ENCODE data around the gene ETHE1. TPM values are rescaled to one million over a fixed set of nuclear protein-coding genes. Genes with fewer than 3 reads are reported as not detected.

ETHE1 gene
- polyA plus RNA-seq, 1 experiment, result 104 TPM

- H3K27ac ChIP-seq (ENCODE audit: low read depth, low read length), result no peak overlapping the region
- H3K4me3 ChIP-seq (ENCODE audit: low read depth, low read length), result no peak overlapping the region
- no peak for TF ChIP-seq CTCF (IDR thresholded peaks at IDR 0.05; ENCODE audit: low read depth, low read length)
- H3K27me3 ChIP-seq (ENCODE audit: control insufficient read depth, insufficient read depth, low read length), result no peaks in the 10 kb centered on the region
- ChIA-PET POLR2A (no interaction called here), CTCF (interaction anchor here (0.6 to 2.6 kb wide), 2 partner anchors 22 to 65 kb away, joined by 3 to 10 read pairs; partner anchors contain the start of gene ZNF575)
- H3K9me3 ChIP-seq (ENCODE audit: control insufficient read depth, insufficient read depth, low read length), result no peaks in the 10 kb centered on the region
- DNase-seq (ENCODE audit: low read depth, low spot score), result no peak
Observed at GRCh38 chr19:43511324-43511723, 15.7 kb downstream of the ETHE1 start.

- Histone ChIP-seq H3K27me3 (ENCODE audit: control insufficient read depth, insufficient read depth, low read length) (no peaks in the 10 kb centered on the region), H3K9me3 (ENCODE audit: control insufficient read depth, insufficient read depth, low read length) (no peaks in the 10 kb centered on the region), H3K4me3 (ENCODE audit: low read depth, low read length) (no peak overlapping the region), H3K27ac (ENCODE audit: low read depth, low read length) (no peak overlapping the region)
- CTCF ChIA-PET, result interaction anchor here (1.0 to 2.6 kb wide), 3 partner anchors 9 to 78 kb away, joined by 4 to 10 read pairs (median 5); no protein-coding TSS in a partner anchor
- POLR2A ChIA-PET, result interaction anchor here (0.6 to 0.7 kb wide), 3 partner anchors 14 to 63 kb away, joined by 3 to 8 read pairs (median 4); no protein-coding TSS in a partner anchor
- TF ChIP-seq CTCF (IDR thresholded peaks at IDR 0.05; ENCODE audit: low read depth, low read length), result no peak
- no peak for DNase-seq (ENCODE audit: low read depth, low spot score)
Observed at GRCh38 chr19:43510713-43511112, 16.3 kb downstream of the ETHE1 start.

GRCh38 chr19:43507880-43508279, 19.1 kb downstream of the ETHE1 start:
- CTCF ChIA-PET, result interaction anchor here (1.3 kb wide), 1 partner anchor 12 kb away, joined by 7 read pairs; no protein-coding TSS in a partner anchor
- Histone ChIP-seq H3K4me3 (ENCODE audit: low read depth, low read length) (no peak overlapping the region), H3K27ac (ENCODE audit: low read depth, low read length) (no peak overlapping the region), H3K27me3 (ENCODE audit: control insufficient read depth, insufficient read depth, low read length) (no peaks in the 10 kb centered on the region), H3K9me3 (ENCODE audit: control insufficient read depth, insufficient read depth, low read length) (no peaks in the 10 kb centered on the region)
- no peak for DNase-seq (ENCODE audit: low read depth, low spot score)
- POLR2A ChIA-PET, result no interaction called here
- TF ChIP-seq CTCF (IDR thresholded peaks at IDR 0.05; ENCODE audit: low read depth, low read length), result no peak

GRCh38 chr19:43506629-43507028, 20.4 kb downstream of the ETHE1 start:
- Histone ChIP-seq H3K27me3 (ENCODE audit: control insufficient read depth, insufficient read depth, low read length) (no peaks in the 10 kb centered on the region), H3K4me3 (ENCODE audit: low read depth, low read length) (no peak overlapping the region), H3K27ac (ENCODE audit: low read depth, low read length) (no peak overlapping the region), H3K9me3 (ENCODE audit: control insufficient read depth, insufficient read depth, low read length) (no peaks in the 10 kb centered on the region)
- DNase-seq (ENCODE audit: low read depth, low spot score), result no peak
- no peak for TF ChIP-seq CTCF (IDR thresholded peaks at IDR 0.05; ENCODE audit: low read depth, low read length)
- CTCF ChIA-PET, result interaction anchor here (0.7 to 3.3 kb wide), 3 partner anchors 13 to 60 kb away, joined by 3 to 15 read pairs (median 9); no protein-coding TSS in a partner anchor
- POLR2A ChIA-PET, result no interaction called here

GRCh38 chr19:43505941-43506340, 21.1 kb downstream of the ETHE1 start:
- TF ChIP-seq CTCF (IDR thresholded peaks at IDR 0.05; ENCODE audit: low read depth, low read length), result no peak
- CTCF ChIA-PET, result interaction anchor here (1.0 to 3.3 kb wide), 3 partner anchors 14 to 59 kb away, joined by 4 to 15 read pairs (median 9); no protein-coding TSS in a partner anchor
- H3K4me3 ChIP-seq (ENCODE audit: low read depth, low read length), result no peak overlapping the region
- no peaks in the 10 kb centered on the region for H3K27me3 ChIP-seq (ENCODE audit: control insufficient read depth, insufficient read depth, low read length)
- DNase-seq (ENCODE audit: low read depth, low spot score), result no peak
- POLR2A ChIA-PET, result no interaction called here
- no peaks in the 10 kb centered on the region for H3K9me3 ChIP-seq (ENCODE audit: control insufficient read depth, insufficient read depth, low read length)
- H3K27ac ChIP-seq (ENCODE audit: low read depth, low read length), result no peak overlapping the region

Measured in AG04450 (cell line).